ENCODE data around the gene SH3RF3.

The SH3RF3 gene

DNA sequence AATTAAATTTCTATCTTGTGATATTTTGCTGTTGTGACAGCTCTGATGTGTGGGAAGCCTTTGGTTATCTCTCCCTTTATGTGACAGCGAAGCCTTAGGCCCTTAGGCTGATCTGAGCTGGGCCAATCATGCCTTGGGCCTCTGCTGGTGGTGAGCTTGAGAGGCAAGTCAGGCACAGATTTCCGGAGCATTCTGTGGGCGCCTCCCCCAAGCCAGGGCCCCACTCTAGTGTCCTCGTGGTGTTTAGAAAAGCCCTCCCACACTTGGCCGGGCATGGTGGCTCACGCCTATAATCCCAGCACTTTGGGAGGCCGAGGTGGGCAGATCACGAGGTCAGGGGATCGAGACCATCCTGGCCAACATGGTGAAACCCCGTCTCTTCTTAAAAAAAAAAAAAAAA, 239.8 kb downstream of the SH3RF3 start:
- TF ChIP-seq, protein P1, sequence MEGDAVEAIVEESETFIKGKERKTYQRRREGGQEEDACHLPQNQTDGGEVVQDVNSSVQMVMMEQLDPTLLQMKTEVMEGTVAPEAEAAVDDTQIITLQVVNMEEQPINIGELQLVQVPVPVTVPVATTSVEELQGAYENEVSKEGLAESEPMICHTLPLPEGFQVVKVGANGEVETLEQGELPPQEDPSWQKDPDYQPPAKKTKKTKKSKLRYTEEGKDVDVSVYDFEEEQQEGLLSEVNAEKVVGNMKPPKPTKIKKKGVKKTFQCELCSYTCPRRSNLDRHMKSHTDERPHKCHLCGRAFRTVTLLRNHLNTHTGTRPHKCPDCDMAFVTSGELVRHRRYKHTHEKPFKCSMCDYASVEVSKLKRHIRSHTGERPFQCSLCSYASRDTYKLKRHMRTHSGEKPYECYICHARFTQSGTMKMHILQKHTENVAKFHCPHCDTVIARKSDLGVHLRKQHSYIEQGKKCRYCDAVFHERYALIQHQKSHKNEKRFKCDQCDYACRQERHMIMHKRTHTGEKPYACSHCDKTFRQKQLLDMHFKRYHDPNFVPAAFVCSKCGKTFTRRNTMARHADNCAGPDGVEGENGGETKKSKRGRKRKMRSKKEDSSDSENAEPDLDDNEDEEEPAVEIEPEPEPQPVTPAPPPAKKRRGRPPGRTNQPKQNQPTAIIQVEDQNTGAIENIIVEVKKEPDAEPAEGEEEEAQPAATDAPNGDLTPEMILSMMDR (IDR thresholded peaks at IDR 0.05; ENCODE audit: poor library complexity, severe bottlenecking), result no peak
- no peak for ATAC-seq (ENCODE audit: low read depth)
- Histone ChIP-seq H3K27ac (ENCODE audit: poor library complexity, severe bottlenecking) (no peak overlapping the region), H3K4me3 (ENCODE audit: severe bottlenecking) (no peak overlapping the region), H3K9me3 (ENCODE audit: severe bottlenecking) (no peaks in the 10 kb centered on the region), H3K27me3 (ENCODE audit: insufficient read depth, poor library complexity, severe bottlenecking) (no peaks in the 10 kb centered on the region), H3K4me1 (ENCODE audit: insufficient read depth, poor library complexity, severe bottlenecking) (no peaks in the 10 kb centered on the region), H3K36me3 (ENCODE audit: low read depth) (no peaks in the 10 kb centered on the region)
- DNase-seq (ENCODE audit: low spot score), result peak; percentile 11

DNA sequence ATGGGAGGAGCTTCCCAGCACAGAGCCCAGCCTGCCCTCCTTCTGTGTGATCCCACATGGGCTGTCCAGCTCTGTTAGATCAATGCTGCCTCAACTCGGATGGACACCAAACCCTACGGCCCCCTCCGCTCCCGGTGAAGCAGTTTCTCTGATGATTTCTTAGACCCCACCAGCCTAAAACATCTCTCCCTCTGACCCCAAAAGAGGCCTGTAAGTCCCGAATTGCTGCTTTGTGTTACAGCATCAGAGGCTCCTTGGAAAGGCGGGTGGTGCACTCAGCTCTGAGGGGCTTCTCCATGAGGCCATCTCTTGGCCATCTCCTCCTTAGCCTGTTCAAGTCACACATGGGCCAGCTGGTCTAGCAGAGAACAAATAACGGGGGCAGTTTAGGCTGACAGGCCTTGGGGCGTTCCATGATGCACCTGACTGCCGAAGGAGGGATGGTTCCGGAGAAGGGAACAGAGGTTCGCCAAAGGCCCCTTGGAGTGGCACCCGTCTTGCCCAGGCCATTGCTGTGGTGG, 240.7 kb downstream of the SH3RF3 start:
- DNase-seq (ENCODE audit: low spot score) (peak; percentile 34), ATAC-seq (ENCODE audit: low read depth) (no peak)
- Histone ChIP-seq H3K9me3 (ENCODE audit: severe bottlenecking) (no peaks in the 10 kb centered on the region), H3K27ac (ENCODE audit: poor library complexity, severe bottlenecking) (no peak overlapping the region), H3K36me3 (ENCODE audit: low read depth) (no peaks in the 10 kb centered on the region), H3K4me3 (ENCODE audit: severe bottlenecking) (no peak overlapping the region), H3K27me3 (ENCODE audit: insufficient read depth, poor library complexity, severe bottlenecking) (no peaks in the 10 kb centered on the region), H3K4me1 (ENCODE audit: insufficient read depth, poor library complexity, severe bottlenecking) (no peaks in the 10 kb centered on the region)
- TF ChIP-seq, protein P1 (IDR thresholded peaks at IDR 0.05; ENCODE audit: poor library complexity, severe bottlenecking), result no peak

- DNase-seq (ENCODE audit: low spot score) (peak; percentile 32), ATAC-seq (ENCODE audit: low read depth) (no peak)
- Histone ChIP-seq H3K27me3 (ENCODE audit: insufficient read depth, poor library complexity, severe bottlenecking) (no peaks in the 10 kb centered on the region), H3K4me1 (ENCODE audit: insufficient read depth, poor library complexity, severe bottlenecking) (no peaks in the 10 kb centered on the region), H3K9me3 (ENCODE audit: severe bottlenecking) (no peaks in the 10 kb centered on the region), H3K36me3 (ENCODE audit: low read depth) (no peaks in the 10 kb centered on the region), H3K27ac (ENCODE audit: poor library complexity, severe bottlenecking) (no peak overlapping the region), H3K4me3 (ENCODE audit: severe bottlenecking) (no peak overlapping the region)
- TF ChIP-seq, protein P1 (IDR thresholded peaks at IDR 0.05; ENCODE audit: poor library complexity, severe bottlenecking), result no peak
Measured at GRCh38 chr2:109370399-109371035, 241.5 kb downstream of the SH3RF3 start.

DNA sequence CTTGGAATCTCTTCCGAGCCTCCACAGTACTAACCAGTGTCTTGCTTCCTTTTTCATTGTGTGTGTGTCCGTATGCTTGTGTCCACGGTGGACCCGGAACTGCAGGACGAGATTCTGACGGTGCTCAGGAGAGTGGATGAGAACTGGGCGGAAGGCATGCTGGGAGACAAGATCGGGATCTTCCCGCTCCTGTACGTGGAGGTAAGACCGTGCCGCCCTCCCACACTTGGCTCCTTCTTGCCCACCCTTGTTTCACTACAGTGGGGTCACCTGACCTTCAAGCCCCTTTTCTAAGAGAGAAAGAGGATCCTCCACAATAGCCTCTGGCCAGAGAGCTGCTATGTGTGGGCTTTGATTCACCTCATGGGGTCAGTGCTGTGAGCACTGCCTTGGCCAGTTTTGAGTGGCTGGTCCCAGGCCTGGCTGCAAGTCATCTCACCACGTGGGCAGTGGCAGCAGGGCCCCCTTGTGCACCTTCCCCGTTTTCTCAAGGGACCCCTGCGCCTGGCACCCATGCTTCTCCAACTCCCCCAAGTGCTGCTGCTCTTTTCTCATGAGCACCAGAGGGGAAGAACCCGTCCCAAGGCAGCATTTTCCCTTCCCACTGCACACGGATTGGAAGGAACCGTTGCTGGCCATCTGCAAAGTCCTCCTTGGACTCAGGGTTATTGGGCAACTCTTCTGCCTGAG, 242.6 kb downstream of the SH3RF3 start:
- Histone ChIP-seq H3K27me3 (ENCODE audit: insufficient read depth, poor library complexity, severe bottlenecking) (no peaks in the 10 kb centered on the region), H3K4me1 (ENCODE audit: insufficient read depth, poor library complexity, severe bottlenecking) (no peaks in the 10 kb centered on the region), H3K9me3 (ENCODE audit: severe bottlenecking) (no peaks in the 10 kb centered on the region), H3K36me3 (ENCODE audit: low read depth) (no peaks in the 10 kb centered on the region), H3K4me3 (ENCODE audit: severe bottlenecking) (no peak overlapping the region), H3K27ac (ENCODE audit: poor library complexity, severe bottlenecking) (no peak overlapping the region)
- peak; percentile 22 for DNase-seq (ENCODE audit: low spot score)
- no peak for ATAC-seq (ENCODE audit: low read depth)
- TF ChIP-seq, protein P1 (IDR thresholded peaks at IDR 0.05; ENCODE audit: poor library complexity, severe bottlenecking), result no peak

GRCh38 chr2:109372171-109372568, 243.2 kb downstream of the SH3RF3 start:
- Histone ChIP-seq H3K4me1 (ENCODE audit: insufficient read depth, poor library complexity, severe bottlenecking) (no peaks in the 10 kb centered on the region), H3K4me3 (ENCODE audit: severe bottlenecking) (no peak overlapping the region), H3K27me3 (ENCODE audit: insufficient read depth, poor library complexity, severe bottlenecking) (no peaks in the 10 kb centered on the region), H3K36me3 (ENCODE audit: low read depth) (no peaks in the 10 kb centered on the region), H3K9me3 (ENCODE audit: severe bottlenecking) (no peaks in the 10 kb centered on the region), H3K27ac (ENCODE audit: poor library complexity, severe bottlenecking) (no peak overlapping the region)
- ATAC-seq (ENCODE audit: low read depth) (no peak), DNase-seq (ENCODE audit: low spot score) (peak; percentile 4)
- TF ChIP-seq, protein P1 (IDR thresholded peaks at IDR 0.05; ENCODE audit: poor library complexity, severe bottlenecking), result no peak

Measured in RWPE2 (cell line).